Peyer's patch (tissue), 4 donors: ENCODE results near the gene PTPRF.

Source experiments
- CTCF ChIP-seq, 6 experiments: fragments of 450-650 bp in 4 of 6; fragments of 200-600 bp in 2 of 6; sonication (generic) in 1 of 6; IDR thresholded peaks; one replicate each; pipeline ENCODE4 v1.5.1; 2017 to 2019; ENCODE audit warnings: antibody characterized with exemption in 6 of 6, mild to moderate bottlenecking in 3 of 6, moderate library complexity in 1 of 6
- POLR2A ChIP-seq, 2 donors: fragments of 450-650 bp; IDR thresholded peaks; one replicate each; pipeline ENCODE4 v1.5.1; 2017; ENCODE audit warnings: antibody characterized with exemption in 2 of 2, mild to moderate bottlenecking in 2 of 2, moderate library complexity in 2 of 2

GRCh38 chr1:43606624-43607023 is 75.9 kb downstream of the PTPRF start:
- no peak for TF ChIP-seq CTCF (IDR thresholded peaks at IDR 0.05)
- no peak for TF ChIP-seq POLR2A (IDR thresholded peaks at IDR 0.05)
